ENCODE measurements around the gene CXXC5. TPM values are rescaled to one million over a fixed set of nuclear protein-coding genes. Genes with fewer than 3 reads are reported as not detected.

The CXXC5 gene
- total RNA-seq, 4 donors from 2014 or later, result 26.5 to 50.7 (median 36.2) TPM

- in situ Hi-C loops (cut with MboI; ENCODE audit: low pct_ligation_motif_present in 1 of 4, low pct_unique_long_range_greater_than_20kb in 1 of 4, low sequenced_read_pairs in 3 of 4) (loop anchor here in 2 of 4 donors (10.0 to 25.0 kb wide), 2 partner anchors 49 to 117 kb away; no protein-coding TSS in a partner anchor), intact Hi-C loops (cut with DNase I; ENCODE audit: low total_unique reads) (no loop called here)
- Histone ChIP-seq H3K4me3 (no peak overlapping the region), H3K36me3 (no peaks in the 10 kb centered on the region), H3K9me3 (no peaks in the 10 kb centered on the region), H3K27me3 (no peaks in the 10 kb centered on the region), H3K4me1 (peaks cover 13 to 61% (median 50%) of the 10 kb centered on the region in 4 donors), H3K27ac (no peak overlapping the region)
- 96% methylated on average over 3 of the region's 3 CpGs; no CpG with 5 or more reads in 1 of the 2 donors for WGBS, 2 donors (ENCODE audit: low coverage in 1 of 2)
- no peak for TF ChIP-seq CTCF (IDR thresholded peaks at IDR 0.05)
- no peak for TF ChIP-seq EP300 (IDR thresholded peaks at IDR 0.05; ENCODE audit: low read depth)
- TF ChIP-seq POLR2A (IDR thresholded peaks at IDR 0.05), result no peak
- no peak for TF ChIP-seq POLR2AphosphoS5 (IDR thresholded peaks at IDR 0.05)
- DNase-seq, result no peak
Observed at GRCh38 chr5:139645430-139645871, 2.7 kb upstream of the CXXC5 start.

DNA sequence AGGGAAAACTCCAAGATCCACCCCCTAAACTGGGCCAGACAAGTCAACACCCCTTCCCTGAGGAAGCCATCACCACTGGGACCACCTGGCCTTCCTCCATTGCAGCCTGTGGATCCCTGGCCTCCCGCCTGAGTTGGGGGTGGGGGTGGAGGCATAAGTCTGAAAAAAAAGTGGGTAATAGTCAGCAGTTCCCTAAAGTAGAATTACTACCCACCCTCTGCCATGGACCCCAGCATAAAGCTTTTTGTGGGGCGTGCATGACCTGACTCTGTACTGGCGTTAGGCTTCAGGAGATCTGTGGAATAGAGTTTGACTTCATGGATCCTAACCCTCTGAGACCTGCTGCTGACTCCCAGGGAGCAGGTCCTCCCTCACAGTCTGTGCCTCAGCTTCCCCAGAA, 2.0 kb upstream of the CXXC5 start:
- H3K4me1 ChIP-seq, result peaks cover 15 to 68% (median 57%) of the 10 kb centered on the region in 4 donors
- no peaks in the 10 kb centered on the region for H3K9me3 ChIP-seq
- in situ Hi-C loops (cut with MboI; ENCODE audit: low pct_ligation_motif_present in 1 of 4, low pct_unique_long_range_greater_than_20kb in 1 of 4, low sequenced_read_pairs in 3 of 4), result loop anchor here in 2 of 4 donors (10.0 to 25.0 kb wide), 2 partner anchors 49 to 116 kb away; no protein-coding TSS in a partner anchor
- WGBS, 2 donors (ENCODE audit: low coverage in 1 of 2), result 96% methylated on average over 3 of the region's 3 CpGs; no CpG with 5 or more reads in 1 of the 2 donors
- no peak for DNase-seq
- H3K27ac ChIP-seq, result no peak overlapping the region
- no peaks in the 10 kb centered on the region for H3K36me3 ChIP-seq
- no peaks in the 10 kb centered on the region for H3K27me3 ChIP-seq
- TF ChIP-seq CTCF (IDR thresholded peaks at IDR 0.05) (no peak), POLR2AphosphoS5 (IDR thresholded peaks at IDR 0.05) (no peak), POLR2A (IDR thresholded peaks at IDR 0.05) (no peak), EP300 (IDR thresholded peaks at IDR 0.05; ENCODE audit: low read depth) (no peak)
- intact Hi-C loops (cut with DNase I; ENCODE audit: low total_unique reads), result no loop called here
- no peak overlapping the region for H3K4me3 ChIP-seq

GRCh38 chr5:139646912-139647505, 1.1 kb upstream of the CXXC5 start:
- DNase-seq, result peak; percentile 26
- Histone ChIP-seq H3K4me3 (peak overlapping the region in 1 of 4 donors; percentile 93), H3K36me3 (no peaks in the 10 kb centered on the region), H3K27me3 (no peaks in the 10 kb centered on the region), H3K4me1 (peaks cover 21 to 76% (median 64%) of the 10 kb centered on the region in 4 donors), H3K9me3 (no peaks in the 10 kb centered on the region), H3K27ac (no peak overlapping the region)
- intact Hi-C loops (cut with DNase I; ENCODE audit: low total_unique reads) (no loop called here), in situ Hi-C loops (cut with MboI; ENCODE audit: low pct_ligation_motif_present in 1 of 4, low pct_unique_long_range_greater_than_20kb in 1 of 4, low sequenced_read_pairs in 3 of 4) (loop anchor here in 2 of 4 donors (10.0 to 25.0 kb wide), 2 partner anchors 48 to 115 kb away; no protein-coding TSS in a partner anchor)
- 10 to 62% methylated on average over 2 to 25 of the region's 25 CpGs for whole genome bisulfite sequencing, 2 donors (ENCODE audit: low coverage in 1 of 2)
- TF ChIP-seq POLR2A (IDR thresholded peaks at IDR 0.05) (no peak), EP300 (IDR thresholded peaks at IDR 0.05; ENCODE audit: low read depth) (no peak), CTCF (IDR thresholded peaks at IDR 0.05) (no peak), POLR2AphosphoS5 (IDR thresholded peaks at IDR 0.05) (no peak)

DNA sequence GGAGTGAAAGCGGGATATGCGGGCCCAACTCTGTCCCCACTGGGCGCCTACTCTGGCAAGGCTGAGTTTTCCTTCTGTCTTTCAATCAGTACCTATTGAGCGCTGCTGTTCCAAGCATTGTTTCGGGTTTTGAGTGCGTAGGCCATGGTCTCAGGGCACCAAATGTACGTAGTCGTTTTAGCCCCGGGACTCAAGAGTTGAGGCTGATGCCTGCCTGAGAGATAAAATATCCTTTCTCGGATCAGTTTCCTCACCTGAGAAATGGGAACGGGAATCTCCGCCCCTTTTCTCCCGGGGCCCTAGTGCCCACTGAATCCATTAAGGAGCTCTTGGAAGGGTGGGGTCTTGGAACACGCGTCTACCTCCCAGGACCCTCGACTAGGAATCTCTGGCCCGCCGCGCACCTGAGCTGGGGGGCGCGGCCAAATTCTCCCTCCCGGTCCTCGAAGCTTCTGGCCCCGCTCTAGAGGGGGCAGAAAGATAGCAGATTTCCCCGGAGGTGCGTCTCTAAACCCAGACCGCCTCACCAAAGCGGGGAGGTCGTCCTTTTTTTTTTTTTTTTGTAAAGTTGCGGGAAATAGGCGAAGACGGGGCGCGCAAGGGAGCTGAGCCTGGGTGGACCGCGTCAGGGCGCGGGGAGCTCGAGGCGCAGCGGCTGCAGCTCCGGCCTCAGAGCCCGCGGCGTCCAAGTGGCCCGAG, 494 bp upstream of the CXXC5 start:
- Histone ChIP-seq H3K4me3 (peak overlapping the region; percentile 58 to 93 (median 89)), H3K27ac (peak overlapping the region; percentile 91 to 96 (median 93)), H3K4me1 (peaks cover 15 to 76% (median 65%) of the 10 kb centered on the region in 4 donors), H3K27me3 (no peaks in the 10 kb centered on the region), H3K9me3 (no peaks in the 10 kb centered on the region), H3K36me3 (no peaks in the 10 kb centered on the region)
- TF ChIP-seq EP300 (IDR thresholded peaks at IDR 0.05; ENCODE audit: low read depth) (no peak), POLR2AphosphoS5 (IDR thresholded peaks at IDR 0.05) (no peak), POLR2A (IDR thresholded peaks at IDR 0.05) (no peak), CTCF (IDR thresholded peaks at IDR 0.05) (no peak)
- DNase-seq, result no peak
- WGBS, 2 donors (ENCODE audit: low coverage in 1 of 2), result 21 to 87% methylated on average over 3 to 41 of the region's 46 CpGs
- in situ Hi-C loops (cut with MboI; ENCODE audit: low pct_ligation_motif_present in 1 of 4, low pct_unique_long_range_greater_than_20kb in 1 of 4, low sequenced_read_pairs in 3 of 4) (loop anchor here in 2 of 4 donors (10.0 to 25.0 kb wide), 2 partner anchors 47 to 115 kb away; no protein-coding TSS in a partner anchor), intact Hi-C loops (cut with DNase I; ENCODE audit: low total_unique reads) (no loop called here)
